LNCAP (cell line): Measurements from ENCODE around the gene VEGFC.

Source experiments
- CTCF ChIP-seq: fragments of 450-650 bp; IDR thresholded peaks from 2 replicates; pipeline ENCODE4 v1.5.1; 2017; ENCODE audit warnings: mild to moderate bottlenecking

VEGFC gene

GRCh38 chr4:176721459-176721858, 71.3 kb downstream of the VEGFC start:
- TF ChIP-seq CTCF, result no peak

GRCh38 chr4:176718881-176719280, 73.8 kb downstream of the VEGFC start:
- TF ChIP-seq CTCF, result no peak

GRCh38 chr4:176717237-176717636, 75.5 kb downstream of the VEGFC start:
- TF ChIP-seq CTCF, result no peak

- no peak for TF ChIP-seq CTCF
These were observed 83.3 kb downstream of the VEGFC start for GRCh38 chr4:176709417-176709816.

GRCh38 chr4:176708771-176709311, 83.9 kb downstream of the VEGFC start:
- TF ChIP-seq CTCF, result no peak

- no peak for TF ChIP-seq CTCF
These were observed 102.0 kb downstream of the VEGFC start for GRCh38 chr4:176690716-176691115.

- no peak for TF ChIP-seq CTCF
These were observed 112.0 kb downstream of the VEGFC start for GRCh38 chr4:176680668-176681180.

GRCh38 chr4:176676901-176677300, 115.8 kb downstream of the VEGFC start:
- no peak for TF ChIP-seq CTCF
